ENCODE results near the gene CUBN.

Gene CUBN

DNA sequence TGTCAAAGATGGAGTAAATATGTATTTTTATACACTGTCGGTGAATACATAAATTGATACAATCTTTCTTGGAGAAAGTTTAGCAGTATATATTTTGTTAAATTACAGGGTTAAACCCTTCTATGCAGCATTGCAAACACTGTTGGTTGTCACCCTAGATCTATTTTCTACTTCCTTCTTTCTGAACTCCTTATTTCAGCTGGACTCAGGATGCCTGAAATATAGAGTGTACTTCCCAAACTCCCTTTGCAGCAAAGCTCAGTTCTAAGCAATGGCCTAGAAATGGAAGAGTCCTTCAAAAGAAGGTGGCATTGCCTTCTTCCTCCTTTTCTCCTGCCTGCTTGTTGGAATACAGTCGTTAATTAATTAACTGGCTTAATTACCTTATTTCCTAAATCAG is 20.6 kb downstream of the CUBN start:
- DNase-seq (ENCODE audit: low read depth, low spot score) = no peak

GRCh38 chr10:17106991-17107390 is 22.6 kb downstream of the CUBN start:
- DNase-seq (ENCODE audit: low read depth, low spot score) = no peak

DNA sequence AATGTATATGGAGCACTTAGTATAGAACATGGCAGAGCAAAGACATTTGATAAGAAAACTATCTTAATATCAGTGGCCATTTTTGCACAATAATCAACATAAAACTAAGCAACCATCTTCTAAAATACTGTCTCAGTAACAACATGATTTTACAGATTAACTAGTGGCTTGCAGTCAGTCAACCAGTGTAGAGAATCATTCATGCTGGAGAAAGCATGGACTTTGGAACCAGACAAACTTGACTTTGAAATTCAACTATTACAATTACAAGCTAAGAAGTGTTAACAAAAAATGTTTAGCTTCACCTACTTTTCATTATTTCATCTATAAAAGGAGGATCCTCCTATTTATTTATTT is 27.7 kb downstream of the CUBN start:
- DNase-seq (ENCODE audit: low read depth, low spot score) = no peak

GRCh38 chr10:17101257-17101909 is 28.2 kb downstream of the CUBN start:
- no peak for DNase-seq (ENCODE audit: low read depth, low spot score)

- DNase-seq (ENCODE audit: low read depth, low spot score) = no peak
Observed at GRCh38 chr10:17100586-17100985, 29.0 kb downstream of the CUBN start.

- DNase-seq (ENCODE audit: low read depth, low spot score) = no peak
Observed at GRCh38 chr10:17098012-17098411, 31.6 kb downstream of the CUBN start.

DNA sequence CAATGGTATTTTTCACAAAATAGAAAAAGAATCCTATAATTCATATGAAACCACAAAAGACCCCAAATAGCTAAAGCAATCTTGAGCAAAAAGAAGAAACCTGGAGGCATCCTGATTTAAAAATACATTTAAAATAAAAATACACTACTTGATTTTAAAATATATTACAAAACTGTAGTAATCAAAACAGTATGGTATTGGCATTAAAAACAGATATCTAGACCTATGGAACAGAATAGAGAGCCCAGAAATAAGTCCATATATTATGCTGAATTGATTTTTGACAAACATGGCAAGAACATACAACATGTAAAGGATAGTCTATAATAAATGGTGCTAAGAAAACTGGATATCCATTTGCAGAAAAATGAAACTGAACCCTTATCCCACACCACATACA is 34.8 kb downstream of the CUBN start:
- DNase-seq (ENCODE audit: low read depth, low spot score) = no peak

- no peak for DNase-seq (ENCODE audit: low read depth, low spot score)
Observed at GRCh38 chr10:17092986-17093803, 36.4 kb downstream of the CUBN start.

DNA sequence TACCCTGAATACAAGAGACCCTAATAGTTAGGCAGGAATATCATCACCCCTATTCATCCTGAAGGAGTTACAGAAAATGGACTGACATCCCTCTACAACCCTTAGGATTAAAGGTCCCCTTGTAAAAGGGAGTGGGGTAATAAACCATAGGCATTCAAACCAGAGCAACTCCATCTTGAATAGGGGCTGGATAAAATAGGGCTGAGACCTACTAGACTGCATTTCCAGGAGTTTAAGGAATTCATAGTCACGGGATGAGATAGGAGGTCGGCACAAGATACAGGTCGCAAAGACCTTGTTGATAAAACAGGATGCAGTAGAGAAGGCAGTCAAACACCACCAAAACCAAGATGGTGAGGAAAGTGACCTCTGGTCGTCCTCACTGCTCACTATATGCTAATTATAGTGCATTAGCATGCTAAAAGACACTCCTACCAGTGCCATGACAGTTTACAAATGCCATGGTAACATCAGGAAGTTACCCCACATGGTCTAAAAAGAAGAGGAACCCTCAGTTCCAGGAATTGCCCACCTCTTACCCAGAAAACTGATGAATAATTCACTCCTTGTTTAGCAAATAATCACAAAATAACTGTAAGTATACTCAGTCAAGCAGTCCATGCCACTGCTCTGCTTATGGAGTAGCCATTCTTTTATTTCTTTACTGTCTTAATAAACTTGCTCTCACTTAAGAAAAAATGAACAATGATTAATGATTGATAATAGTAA is 37.2 kb downstream of the CUBN start:
- no peak for DNase-seq (ENCODE audit: low read depth, low spot score)

DNA sequence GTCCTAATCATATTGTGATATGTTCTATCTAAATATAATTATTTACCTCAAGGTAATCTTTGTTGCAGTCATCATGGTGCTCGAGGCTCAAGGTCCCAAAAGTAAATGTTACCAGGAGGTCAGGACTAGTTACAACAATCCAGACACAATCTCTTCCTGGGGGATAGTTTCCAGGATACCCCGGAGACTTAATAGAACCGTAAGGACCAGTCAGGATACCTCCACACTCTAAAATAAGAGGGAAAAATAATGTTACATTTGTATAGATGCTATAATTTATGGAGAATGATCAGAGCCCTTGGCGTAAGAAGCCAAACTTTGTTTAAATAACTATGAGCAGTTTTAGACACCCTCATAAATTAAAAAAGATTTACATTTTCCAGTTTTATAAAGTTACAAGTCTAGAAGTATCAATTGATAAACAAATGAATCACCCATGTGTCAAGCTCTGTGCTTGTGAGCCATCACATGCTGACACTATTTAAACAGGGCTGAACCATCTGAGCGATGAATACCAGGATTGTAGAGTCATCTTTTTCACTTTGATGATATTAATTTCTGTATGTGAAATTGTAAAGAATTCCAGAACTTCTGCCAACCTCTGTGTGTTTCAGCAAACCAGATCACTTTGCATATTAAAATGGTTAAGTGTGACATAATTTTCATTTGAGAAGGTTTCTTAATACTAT is 41.3 kb downstream of the CUBN start:
- DNase-seq (ENCODE audit: low read depth, low spot score) = no peak

GRCh38 chr10:17086865-17087367 is 42.7 kb downstream of the CUBN start:
- no peak for DNase-seq (ENCODE audit: low read depth, low spot score)

DNA sequence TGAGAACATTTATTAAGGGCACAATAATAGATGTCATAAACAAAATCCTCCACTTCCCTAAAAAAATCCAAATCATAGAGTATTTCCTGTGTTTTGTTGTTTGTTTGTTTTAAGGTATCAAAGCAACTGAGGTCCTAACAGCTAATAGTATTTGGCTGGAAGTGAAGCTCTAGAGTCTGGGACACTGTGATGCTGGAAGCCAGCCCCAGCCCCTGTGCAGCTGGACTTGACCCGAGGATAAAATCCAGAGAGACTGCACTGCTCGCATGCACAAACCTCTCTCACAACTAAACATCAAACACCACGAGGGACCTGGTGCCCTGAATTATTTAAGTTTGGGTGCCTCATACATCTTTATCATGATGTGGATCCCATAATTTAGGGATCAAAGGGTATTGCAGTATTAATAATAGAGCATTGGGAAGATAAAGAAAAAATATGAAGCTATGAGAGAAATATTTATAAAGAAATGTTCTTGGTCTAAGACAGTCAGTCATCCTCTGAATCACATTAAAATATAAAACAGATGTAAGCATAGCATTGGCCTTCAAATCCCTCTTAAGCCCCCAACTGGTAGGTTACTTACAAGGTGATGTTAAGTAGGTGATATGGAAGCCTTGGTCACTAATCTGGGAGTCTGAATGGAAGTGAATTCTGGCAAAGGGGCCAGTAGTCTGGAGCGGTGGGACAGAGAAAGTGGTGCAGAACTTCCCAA is 44.4 kb downstream of the CUBN start:
- DNase-seq (ENCODE audit: low read depth, low spot score) = no peak

DNA sequence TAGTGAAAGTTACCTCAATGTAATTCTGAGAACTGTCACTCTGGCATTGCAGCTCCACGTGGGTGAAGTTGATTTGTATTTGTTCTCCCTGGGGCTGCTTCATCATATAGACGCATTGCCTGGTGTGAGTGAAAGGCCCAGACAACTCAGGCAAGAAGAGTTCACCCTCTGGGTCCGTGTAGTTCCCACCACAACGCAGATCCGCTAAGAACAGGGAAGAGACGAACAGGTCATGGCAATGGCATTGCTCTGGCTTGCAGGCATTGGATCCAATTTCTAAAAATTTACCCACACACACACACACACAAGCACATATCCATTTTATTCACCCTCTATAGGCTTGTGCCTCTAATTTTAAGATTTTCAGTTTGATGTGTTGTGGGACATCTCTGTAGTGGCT is 45.4 kb downstream of the CUBN start:
- no peak for DNase-seq (ENCODE audit: low read depth, low spot score)

- no peak for DNase-seq (ENCODE audit: low read depth, low spot score)
Observed at GRCh38 chr10:17081431-17081830, 48.2 kb downstream of the CUBN start.

DNA sequence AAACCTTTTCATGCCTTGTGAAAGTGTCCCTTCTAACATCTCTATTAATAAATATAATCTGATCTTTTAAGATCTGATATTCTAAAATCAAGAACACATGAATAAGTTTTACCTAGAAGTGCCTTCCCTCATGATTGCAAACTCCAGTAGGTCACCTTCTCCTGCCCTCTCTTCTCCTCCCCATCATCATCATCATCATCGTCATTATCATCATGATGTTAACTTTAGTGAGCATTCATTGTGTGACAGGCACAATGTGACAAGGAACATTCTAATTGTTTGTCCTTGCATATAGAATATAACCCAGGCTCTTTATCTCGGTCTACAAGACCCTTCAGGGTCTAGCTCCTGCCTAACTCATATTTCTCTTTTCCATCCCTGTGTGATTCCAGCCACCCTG is 51.7 kb downstream of the CUBN start:
- no peak for DNase-seq (ENCODE audit: low read depth, low spot score)

DNA sequence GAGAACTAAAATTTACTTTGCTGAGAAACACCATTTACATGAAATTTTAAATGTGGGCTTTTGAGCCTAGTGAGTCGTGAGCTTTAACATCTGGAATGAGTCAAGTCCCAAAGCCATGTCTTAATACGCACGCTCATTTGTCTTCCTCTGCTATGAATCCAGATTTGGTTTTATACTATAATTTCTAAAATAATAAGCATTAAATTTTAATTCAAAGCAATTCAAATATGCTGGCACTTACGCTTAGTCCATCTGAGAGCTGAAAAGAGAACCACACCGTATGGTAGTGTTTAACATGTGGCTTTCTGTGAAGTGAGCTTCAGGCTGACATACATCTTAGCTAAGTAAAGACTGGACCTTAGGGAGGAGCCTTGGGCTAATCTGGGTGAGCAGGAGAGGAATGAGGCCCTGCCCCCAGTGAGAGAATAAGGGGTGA is 52.2 kb downstream of the CUBN start:
- no peak for DNase-seq (ENCODE audit: low read depth, low spot score)

DNA sequence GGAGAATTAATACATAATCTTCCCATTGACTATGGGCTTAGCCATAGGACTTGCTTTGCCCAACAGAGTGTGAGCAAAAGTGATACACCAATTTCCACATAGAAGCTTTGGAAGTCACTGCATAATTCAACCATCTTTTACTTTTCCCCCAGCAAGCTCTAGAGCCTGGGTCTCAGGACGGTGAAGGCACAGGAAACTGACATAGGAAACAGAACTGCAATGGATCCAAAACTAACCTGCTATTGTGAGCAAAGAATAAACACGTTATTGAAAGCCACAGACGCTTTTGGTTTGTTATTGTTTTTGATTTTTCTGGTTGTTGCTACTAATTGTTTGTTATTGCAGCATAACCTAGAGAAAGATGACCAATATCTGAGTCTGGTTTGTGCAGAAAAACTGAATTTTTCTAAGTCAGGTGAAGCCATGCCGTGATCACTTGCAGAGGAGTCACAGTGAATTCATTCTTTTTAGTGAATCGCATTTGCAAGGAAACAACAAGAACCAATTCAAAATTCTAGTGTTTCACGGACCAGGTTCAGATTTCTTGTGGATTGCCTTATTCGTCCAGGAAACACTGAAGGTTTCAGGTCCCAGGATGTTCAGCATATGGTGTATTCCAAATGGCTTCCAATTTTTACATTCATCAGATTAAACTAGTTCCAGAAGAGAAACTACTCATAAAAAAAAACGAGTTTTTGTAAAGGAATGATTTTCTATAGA is 52.8 kb downstream of the CUBN start:
- no peak for DNase-seq (ENCODE audit: low read depth, low spot score)

DNA sequence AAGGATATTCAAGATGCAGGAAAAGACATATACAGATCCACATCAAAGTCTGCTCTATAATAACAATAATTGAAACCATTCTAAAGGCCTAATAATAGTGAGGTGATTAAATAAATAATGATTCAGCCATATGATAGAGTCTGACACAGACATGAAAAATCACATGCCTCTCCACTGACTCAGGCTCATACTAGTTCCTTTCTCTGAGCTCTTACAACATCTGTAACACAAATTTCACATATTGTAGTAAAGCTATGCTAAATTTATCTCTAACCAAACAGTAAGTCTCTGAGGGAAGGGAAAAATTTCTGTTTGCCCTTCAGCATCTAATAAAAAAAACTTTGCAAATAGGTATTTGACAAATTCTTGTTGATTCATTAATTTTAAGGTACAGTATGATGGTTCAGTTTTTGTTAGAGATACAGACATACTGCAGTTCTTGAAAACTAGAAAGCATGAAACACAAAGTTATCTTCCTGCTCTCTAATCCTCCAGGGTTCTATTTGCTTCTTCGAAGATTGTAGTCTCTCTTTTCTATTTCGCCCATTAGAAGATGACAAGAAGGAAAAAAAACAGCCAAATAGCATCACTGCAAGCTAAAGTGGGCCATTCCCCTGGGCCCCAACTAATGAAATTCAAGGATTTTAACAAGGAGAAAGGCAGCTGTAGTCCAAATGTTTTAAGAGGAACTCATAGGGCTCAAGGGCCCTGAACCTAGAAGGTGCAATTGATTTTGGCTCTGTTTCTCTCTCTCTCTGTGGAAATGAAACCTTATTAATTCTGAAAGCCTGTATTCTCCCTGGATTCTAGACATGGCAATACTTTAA is 53.9 kb downstream of the CUBN start:
- no peak for DNase-seq (ENCODE audit: low read depth, low spot score)

DNA sequence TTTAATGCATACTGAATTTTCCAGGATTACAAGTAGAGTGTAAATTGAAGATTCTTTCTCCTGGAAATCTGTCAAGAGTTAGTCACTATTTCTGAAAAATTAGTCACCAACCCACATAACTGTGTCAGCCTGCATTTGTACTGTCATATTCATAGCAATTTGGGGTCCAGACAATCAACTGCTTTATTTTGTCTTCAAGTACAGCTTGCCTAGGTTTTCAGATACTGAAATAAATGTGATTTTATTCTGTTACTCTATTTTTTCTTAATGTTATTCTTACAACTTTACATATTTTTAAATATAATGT is 55.1 kb downstream of the CUBN start:
- DNase-seq (ENCODE audit: low read depth, low spot score) = no peak
